HFFc6 (cell line): ENCODE measurements around the gene RHBDD1. TPM values are rescaled to one million over a fixed set of nuclear protein-coding genes. Genes with fewer than 3 reads are reported as not detected.

Experiments
- DNase-seq: peaks from one replicate; pipeline ENCODE4 v3.0.0-alpha.2; 2018
- H3K27ac Mint-ChIP-seq: 2 replicates; pipeline ENCODE4 v1.8.0; 2020; ENCODE audit warnings: mild to moderate bottlenecking, mixed read lengths
- H3K27me3 Mint-ChIP-seq: 2 replicates; pipeline ENCODE4 v1.8.0; 2021; ENCODE audit warnings: mild to moderate bottlenecking, moderate library complexity, mixed read lengths; ENCODE audit not compliant: insufficient read depth
- H3K36me3 Mint-ChIP-seq: 2 replicates; pipeline ENCODE4 v1.8.0; 2021; ENCODE audit warnings: low read depth, mixed read lengths
- H3K4me1 Mint-ChIP-seq: 2 replicates; pipeline ENCODE4 v1.8.0; 2020; ENCODE audit warnings: low read depth, mixed read lengths
- H3K4me3 Mint-ChIP-seq: 2 replicates; pipeline ENCODE4 v1.8.0; 2020; ENCODE audit warnings: mild to moderate bottlenecking, moderate library complexity, mixed read lengths
- H3K9me3 Mint-ChIP-seq: 2 replicates; pipeline ENCODE4 v1.8.0; 2020; ENCODE audit warnings: mild to moderate bottlenecking, mixed read lengths
- CTCF ChIP-seq: fragments of 200-600 bp; sonication (generic); IDR thresholded peaks from 2 replicates; pipeline ENCODE4 v1.5.0; 2021; ENCODE audit warnings: antibody characterized with exemption, mild to moderate bottlenecking
- total RNA-seq, 6 experiments: library from RNA; stranded (reverse); fragmentation: NEBNext Ultra II Directional; extraction: Animal tissue kit (Norgen Biotek cat#: 25700); gene quantifications; 2 replicates in 1 of 6; 3 replicates in 5 of 6; pipeline ENCODE4 v1.2.3, GENCODE V29; 2021

Gene RHBDD1
- total RNA-seq, 6 experiments from 2014 or later: 34.3 to 50.7 (median 42.3) TPM

- Mint-ChIP-seq H3K27me3 (peaks cover 4% of the 10 kb centered on the region), H3K4me3 (peak overlapping the region; percentile 58), H3K9me3 (no peaks in the 10 kb centered on the region), H3K4me1 (peaks cover 75% of the 10 kb centered on the region), H3K36me3 (peaks cover 54% of the 10 kb centered on the region), H3K27ac (peak overlapping the region; percentile 94)
- no peak for TF ChIP-seq CTCF
- peak; percentile 82 for DNase-seq
Observed at GRCh38 chr2:226903179-226903578, 67.3 kb downstream of the RHBDD1 start.

DNA sequence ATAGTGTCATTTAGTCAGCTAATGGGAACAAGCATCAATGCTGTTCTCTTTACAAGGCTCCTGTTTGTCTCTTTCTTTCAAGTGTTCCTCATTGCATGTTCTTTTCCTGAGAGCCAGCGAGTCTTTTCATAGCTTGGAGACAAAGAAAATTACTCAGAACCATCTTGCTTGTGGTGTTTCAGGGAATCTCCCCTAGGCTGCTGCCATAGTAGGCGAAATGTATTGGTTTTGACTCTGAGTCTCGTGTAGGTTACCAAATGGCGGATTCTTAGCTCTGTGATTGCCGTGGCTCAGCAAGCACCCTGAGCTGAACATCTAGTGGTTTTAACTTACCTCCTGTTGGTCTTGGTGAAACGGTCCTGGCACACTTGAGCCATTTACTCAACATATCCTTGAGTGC lies 68.7 kb downstream of the RHBDD1 start:
- peak overlapping the region; percentile 70 for H3K27ac Mint-ChIP-seq
- no peak for DNase-seq
- H3K9me3 Mint-ChIP-seq: no peaks in the 10 kb centered on the region
- no peak for TF ChIP-seq CTCF
- peaks cover 54% of the 10 kb centered on the region for H3K36me3 Mint-ChIP-seq
- peaks cover 89% of the 10 kb centered on the region for H3K4me1 Mint-ChIP-seq
- H3K4me3 Mint-ChIP-seq: peak overlapping the region; percentile 19; the same call in 1 of the 2 replicates
- H3K27me3 Mint-ChIP-seq: peaks cover 4% of the 10 kb centered on the region

- H3K27ac Mint-ChIP-seq: no peak overlapping the region; the same call in 1 of the 2 replicates
- no peak overlapping the region for H3K4me3 Mint-ChIP-seq
- DNase-seq: no peak
- H3K4me1 Mint-ChIP-seq: peaks cover 98% of the 10 kb centered on the region
- TF ChIP-seq CTCF: no peak
- H3K27me3 Mint-ChIP-seq: peaks cover 4% of the 10 kb centered on the region
- H3K9me3 Mint-ChIP-seq: no peaks in the 10 kb centered on the region
- peaks cover 53% of the 10 kb centered on the region for H3K36me3 Mint-ChIP-seq
Observed at GRCh38 chr2:226905718-226906117, 69.9 kb downstream of the RHBDD1 start.

DNA sequence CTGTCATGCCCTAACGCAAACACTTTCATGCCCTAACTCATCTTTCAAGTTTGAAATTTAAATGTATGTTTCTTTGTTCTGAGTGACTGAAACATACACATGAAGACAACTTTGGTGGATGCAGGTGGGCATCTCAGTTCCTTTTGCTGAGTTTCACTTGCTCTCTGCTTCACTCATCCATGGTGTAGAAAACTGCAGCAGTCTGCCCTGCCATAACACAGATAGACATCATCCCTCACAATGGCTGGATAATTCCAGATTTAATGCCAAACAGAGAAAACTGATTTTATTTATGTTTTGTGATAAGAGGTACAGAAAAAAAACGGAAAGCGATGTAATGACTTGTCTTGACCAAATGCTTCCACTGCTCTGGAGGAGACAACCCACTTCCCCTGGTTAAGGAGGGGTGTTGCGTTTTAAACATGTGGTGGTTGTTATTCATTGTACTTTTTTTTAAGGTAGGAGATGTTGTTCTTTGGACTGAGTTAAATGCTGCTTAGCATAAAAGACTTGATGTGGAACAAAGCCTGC lies 70.4 kb downstream of the RHBDD1 start:
- no peaks in the 10 kb centered on the region for H3K9me3 Mint-ChIP-seq
- H3K36me3 Mint-ChIP-seq: peaks cover 48% of the 10 kb centered on the region
- peaks cover 4% of the 10 kb centered on the region for H3K27me3 Mint-ChIP-seq
- peaks cover 98% of the 10 kb centered on the region for H3K4me1 Mint-ChIP-seq
- no peak for TF ChIP-seq CTCF
- no peak overlapping the region for H3K4me3 Mint-ChIP-seq
- peak overlapping the region; percentile 62; the same call in 1 of the 2 replicates for H3K27ac Mint-ChIP-seq
- DNase-seq: no peak

- peaks cover 4% of the 10 kb centered on the region; the same call in 1 of the 2 replicates for H3K9me3 Mint-ChIP-seq
- H3K27me3 Mint-ChIP-seq: no peaks in the 10 kb centered on the region
- H3K4me3 Mint-ChIP-seq: peak overlapping the region; percentile 14; the same call in 1 of the 2 replicates
- H3K4me1 Mint-ChIP-seq: peaks cover 93% of the 10 kb centered on the region
- no peak for TF ChIP-seq CTCF
- peak; percentile 66 for DNase-seq
- peaks cover 44% of the 10 kb centered on the region for H3K36me3 Mint-ChIP-seq
- H3K27ac Mint-ChIP-seq: peak overlapping the region; percentile 88
Observed at GRCh38 chr2:226909126-226909525, 73.3 kb downstream of the RHBDD1 start.
